IMR-90 (cell line): ENCODE results near the gene CTAG2. TPM values are rescaled to one million over a fixed set of nuclear protein-coding genes. Genes with fewer than 3 reads are reported as not detected.

Experiments
- ATAC-seq: fragments of 200-7000 bp; cut with Tn5 transposase; 2 replicates; pipeline ENCODE4 v1.9.1; 2020; ENCODE audit warnings: low read depth, mild to moderate bottlenecking, moderate library complexity
- BruUV-seq: library from RNA; stranded (reverse); fragments of 400-500 nt; replicated peaks from 2 replicates; lab custom pipeline; 2021; lab: Mats Ljungman, UMichigan
- CTCF ChIA-PET: fragments of 300-600 bp; formaldehyde crosslinking; extraction: SDS; loops from one replicate; lab custom pipeline; 2021; ENCODE audit warnings: antibody characterized with exemption; lab: Yijun Ruan, JAX
- POLR2A ChIA-PET: fragments of 300-600 bp; sonication (Branson Sonifier 250); formaldehyde crosslinking; loops from one replicate; lab custom pipeline; 2022; ENCODE audit warnings: antibody characterized with exemption; ENCODE audit not compliant: unreplicated experiment; lab: Charles Lee
- DNase-seq: peaks from one replicate; pipeline ENCODE4 v3.0.0; 2013
- H2AFZ ChIP-seq: replicated peaks from 2 replicates; pipeline ENCODE3; 2013; ENCODE audit warnings: low read length, mild to moderate bottlenecking; ENCODE audit not compliant: poor library complexity
- H2AK5ac ChIP-seq: 2 replicates; pipeline ENCODE4 v1.6.1; 2013; ENCODE audit warnings: low read depth, low read length, inconsistent platforms
- H2AK9ac ChIP-seq: replicated peaks from 2 replicates; pipeline ENCODE3; 2013; ENCODE audit warnings: mild to moderate bottlenecking, low read depth, low read length, moderate library complexity; ENCODE audit not compliant: poor library complexity
- H2BK120ac ChIP-seq: 2 replicates; pipeline ENCODE4 v1.6.1; 2013; ENCODE audit warnings: low read depth, low read length, inconsistent platforms
- H2BK15ac ChIP-seq: 3 replicates; pipeline ENCODE4 v1.6.1; 2013; ENCODE audit warnings: low read depth, low read length, inconsistent platforms
- H2BK20ac ChIP-seq: 2 replicates; pipeline ENCODE4 v1.6.1; 2013; ENCODE audit warnings: low read depth, mild to moderate bottlenecking, inconsistent platforms, low read length, moderate library complexity
- H2BK5ac ChIP-seq: 2 replicates; pipeline ENCODE4 v1.6.1; 2013; ENCODE audit warnings: mild to moderate bottlenecking, low read depth, low read length, inconsistent platforms; ENCODE audit not compliant: poor library complexity, severe bottlenecking
- H3K14ac ChIP-seq: replicated peaks from 2 replicates; pipeline ENCODE4 v1.6.1; 2013; ENCODE audit warnings: low read depth, low read length, inconsistent platforms
- H3K18ac ChIP-seq: 2 replicates; pipeline ENCODE4 v1.6.1; 2013; ENCODE audit warnings: low read depth, low read length, control low read depth
- H3K23ac ChIP-seq: 2 replicates; pipeline ENCODE4 v1.6.1; 2013; ENCODE audit warnings: low read depth, low read length, inconsistent platforms
- H3K27ac ChIP-seq: 2 replicates; pipeline ENCODE4 v1.5.1; 2013; ENCODE audit warnings: mild to moderate bottlenecking, control low read depth, low read length; ENCODE audit not compliant: insufficient read depth
- H3K27me3 ChIP-seq: 2 replicates; pipeline ENCODE4 v1.6.1; 2013; ENCODE audit warnings: low read length; ENCODE audit not compliant: control insufficient read depth, insufficient read depth
- H3K36me3 ChIP-seq: 2 replicates; pipeline ENCODE4 v1.6.1; 2013; ENCODE audit warnings: low read length, mixed read lengths; ENCODE audit not compliant: control insufficient read depth, insufficient read depth
- H3K4ac ChIP-seq: 2 replicates; pipeline ENCODE4 v1.6.1; 2013; ENCODE audit warnings: low read depth, low read length, inconsistent platforms
- H3K4me1 ChIP-seq: 2 replicates; pipeline ENCODE4 v1.6.1; 2013; ENCODE audit warnings: low read length, mixed read lengths; ENCODE audit not compliant: control insufficient read depth, insufficient read depth
- H3K4me2 ChIP-seq: 2 replicates; pipeline ENCODE4 v1.6.1; 2013; ENCODE audit warnings: low read depth, mild to moderate bottlenecking, control low read depth, low read length, moderate library complexity
- H3K4me3 ChIP-seq: 2 replicates; pipeline ENCODE4 v1.5.1; 2013; ENCODE audit warnings: low read depth, mild to moderate bottlenecking, control low read depth, low read length, moderate library complexity; ENCODE audit not compliant: insufficient read depth
- H3K56ac ChIP-seq: 2 replicates; pipeline ENCODE4 v1.6.1; 2013; ENCODE audit warnings: low read length, inconsistent platforms; ENCODE audit not compliant: insufficient read depth; ENCODE audit errors: extremely low read depth
- H3K79me1 ChIP-seq, 2 experiments: 2 replicates each; pipeline ENCODE4 v1.6.1; 2013; ENCODE audit warnings: low read length in 2 of 2, inconsistent platforms in 1 of 2, low read depth in 1 of 2
- H3K9ac ChIP-seq: 2 replicates; pipeline ENCODE4 v1.6.1; 2013; ENCODE audit warnings: low read depth, low read length, control low read depth
- H3K9me1 ChIP-seq: 2 replicates; pipeline ENCODE4 v1.6.1; 2013; ENCODE audit warnings: low read length, inconsistent platforms; ENCODE audit not compliant: insufficient read depth
- H3K9me3 ChIP-seq: 2 replicates; pipeline ENCODE4 v1.6.1; 2013; ENCODE audit warnings: low read length; ENCODE audit not compliant: control insufficient read depth, insufficient read depth
- H4K20me1 ChIP-seq: 2 replicates; pipeline ENCODE4 v1.6.1; 2013; ENCODE audit warnings: low read length, inconsistent platforms; ENCODE audit not compliant: insufficient read depth
- H4K5ac ChIP-seq: 2 replicates; pipeline ENCODE4 v1.6.1; 2013; ENCODE audit warnings: mild to moderate bottlenecking, low read depth, low read length, control low read depth
- H4K8ac ChIP-seq, 2 experiments: 2 replicates each; pipeline ENCODE4 v1.6.1; 2013; ENCODE audit warnings: low read depth in 2 of 2, low read length in 2 of 2, control low read depth in 1 of 2, inconsistent platforms in 1 of 2
- H4K91ac ChIP-seq: 2 replicates; pipeline ENCODE4 v1.6.1; 2013; ENCODE audit warnings: low read depth, low read length, inconsistent platforms; ENCODE audit not compliant: insufficient read depth
- CEBPB ChIP-seq: IDR thresholded peaks from 2 replicates; pipeline ENCODE4 v1.6.1; 2012; ENCODE audit warnings: low read depth, low read length, improper control_type of control experiment
- FOS ChIP-seq: fragments of 150-350 bp; IDR thresholded peaks from 2 replicates; pipeline ENCODE4 v1.6.1; 2016; ENCODE audit warnings: low read depth, low read length
- WGBS, 2 experiments: methylation state at CpG; one replicate each; pipeline versions ENCODE4 v1.1.5 to v1.1.7; 2013; ENCODE audit warnings: missing lambda C conversion rate in 2 of 2; ENCODE audit not compliant: insufficient read length in 1 of 2; ENCODE audit errors: extremely low coverage in 2 of 2; 5-methylcytosine and 5-hydroxymethylcytosine counted together
- dilution Hi-C: fragments of 300-500 bp; cut with HindIII; formaldehyde crosslinking; loops from one replicate; pipeline ENCODE4 v1.14.3; 2018; ENCODE audit warnings: low sequenced_read_pairs; ENCODE audit not compliant: unreplicated experiment
- in situ Hi-C: fragments of 300-500 bp; cut with MboI; formaldehyde crosslinking; loops from 3 replicates; pipeline ENCODE4 v1.14.3; 2019; ENCODE audit warnings: low sequenced_read_pairs, inconsistent platforms, mixed read lengths
- intact Hi-C: fragments of 100-400 bp; cut with micrococcal nuclease; formaldehyde crosslinking; loops from 2 replicates; pipeline ENCODE4 v1.10.0; 2022
- polyA plus RNA-seq, 3 experiments: library from polyadenylated mRNA; depleted of rRNA; stranded (reverse); fragments of >200 nt; gene quantifications; 2 replicates each; pipeline ENCODE4 v1.2.3, GENCODE V29; 2012; ENCODE audit warnings: low replicate concordance in 1 of 3
- total RNA-seq: library from RNA; depleted of rRNA; stranded (reverse); fragments of >200 nt; gene quantifications from 2 replicates; pipeline ENCODE4 v1.2.3, GENCODE V29; 2012

The CTAG2 gene
- total and polyA plus RNA-seq, 2 of the 4 experiments (the other 2 are of a cell fraction), result 27.1 to 42.5 TPM

GRCh38 chrX:154696676-154697045, 43.3 kb upstream of the CTAG2 start:
- H4K91ac ChIP-seq, result no peak overlapping the region
- peak overlapping the region; percentile 64 for H3K4me2 ChIP-seq
- H3K18ac ChIP-seq, result peak overlapping the region; percentile 81; the same call in 1 of the 2 replicates
- in situ Hi-C loops, result no loop called here
- peak overlapping the region; percentile 63; the same call in 1 of the 2 replicates for H3K27ac ChIP-seq
- no TSS peak for BruUV-seq
- peak overlapping the region in 1 of 2 experiments; percentile 72; a peak in 2 of 4 replicates for H4K8ac ChIP-seq
- H4K20me1 ChIP-seq, result no peaks in the 10 kb centered on the region
- no peak overlapping the region for H3K23ac ChIP-seq
- H3K4me3 ChIP-seq, result no peak overlapping the region
- no peak overlapping the region for H3K9ac ChIP-seq
- no peak overlapping the region for H2AFZ ChIP-seq
- intact Hi-C loops, result no loop called here
- no peak overlapping the region for H2BK120ac ChIP-seq
- WGBS, 2 experiments, result no CpG with 5 or more reads among the region's 1 CpG
- peak; percentile 36 for DNase-seq
- H3K4me1 ChIP-seq, result peaks cover 8% of the 10 kb centered on the region
- ChIA-PET CTCF (interaction anchor here (0.7 kb wide), 1 partner anchor 24 kb away, joined by 6 read pairs; no protein-coding TSS in a partner anchor), POLR2A (no interaction called here)
- H2BK20ac ChIP-seq, result no peak overlapping the region
- no peaks in the 10 kb centered on the region for H3K27me3 ChIP-seq
- no peaks in the 10 kb centered on the region for H3K9me1 ChIP-seq
- no peak overlapping the region for H3K56ac ChIP-seq
- no peak overlapping the region for H2AK9ac ChIP-seq
- no peaks in the 10 kb centered on the region for H3K36me3 ChIP-seq
- peak overlapping the region; percentile 53; the same call in 1 of the 2 replicates for H4K5ac ChIP-seq
- no peak overlapping the region for H2BK15ac ChIP-seq
- H2BK5ac ChIP-seq, result peak overlapping the region; percentile 64
- 0 out of 2 replicates have a peak overlapping the region, but pooled peaks have one; percentile 8 for H3K14ac ChIP-seq
- ATAC-seq, result peak; percentile 63
- no peak overlapping the region for H2AK5ac ChIP-seq
- TF ChIP-seq CEBPB (peak; percentile 89), FOS (no peak)
- no peak overlapping the region for H3K4ac ChIP-seq
- dilution Hi-C loops, result no loop called here
- no peaks in the 10 kb centered on the region for H3K79me1 ChIP-seq
- H3K9me3 ChIP-seq, result no peaks in the 10 kb centered on the region
